ENCODE measurements around the gene RBM20.
A peak's percentile ranks its signal among the peaks of the same experiment; 100 is the strongest.

Gene RBM20

GRCh38 chr10:110737886-110738634 is 93.9 kb downstream of the RBM20 start:
- DNase-seq (ENCODE audit: low read depth) = no peak

- DNase-seq (ENCODE audit: low read depth) = no peak
These were observed 95.7 kb downstream of the RBM20 start for GRCh38 chr10:110739811-110740271.

- DNase-seq (ENCODE audit: low read depth) = no peak
These were observed 98.7 kb downstream of the RBM20 start for GRCh38 chr10:110742801-110743200.

GRCh38 chr10:110744782-110745181 is 100.6 kb downstream of the RBM20 start:
- DNase-seq (ENCODE audit: low read depth) = no peak

DNA sequence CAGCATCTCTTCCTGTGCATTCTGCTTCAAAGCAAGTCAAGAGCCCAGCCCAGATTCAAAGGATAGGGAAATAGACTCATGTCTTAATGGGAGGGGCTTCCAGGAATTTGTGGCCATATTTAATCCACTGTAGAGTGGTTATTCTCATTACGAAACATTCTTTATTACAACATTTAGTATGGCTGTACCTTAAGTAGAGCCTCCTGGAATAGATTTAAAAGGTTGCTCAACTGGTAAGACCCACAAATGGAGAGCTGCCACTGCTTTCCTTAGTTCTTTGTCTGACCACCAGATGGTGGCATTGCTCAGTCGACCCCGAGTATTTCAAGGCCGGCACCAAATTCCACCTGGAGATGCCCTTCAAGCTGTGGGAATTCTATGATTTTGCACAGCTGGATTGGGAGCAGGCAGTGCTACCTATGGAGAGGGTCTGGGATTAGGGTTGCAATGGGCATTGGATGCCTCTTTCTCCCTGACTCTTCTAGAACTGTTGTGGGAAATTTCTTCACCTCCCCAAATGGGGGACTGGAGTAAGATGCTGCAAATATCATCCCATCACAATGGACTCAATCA is 102.2 kb downstream of the RBM20 start:
- peak; percentile 14 for DNase-seq (ENCODE audit: low read depth)

- no peak for DNase-seq (ENCODE audit: low read depth)
These were observed 103.0 kb downstream of the RBM20 start for GRCh38 chr10:110746969-110747608.

- no peak for DNase-seq (ENCODE audit: low read depth)
These were observed 103.7 kb downstream of the RBM20 start for GRCh38 chr10:110747609-110748464.

GRCh38 chr10:110748970-110749369 is 104.8 kb downstream of the RBM20 start:
- DNase-seq (ENCODE audit: low read depth) = no peak

- no peak for DNase-seq (ENCODE audit: low read depth)
These were observed 106.8 kb downstream of the RBM20 start for GRCh38 chr10:110750931-110751330.

- DNase-seq (ENCODE audit: low read depth) = no peak
These were observed 107.7 kb downstream of the RBM20 start for GRCh38 chr10:110751850-110752249.

DNA sequence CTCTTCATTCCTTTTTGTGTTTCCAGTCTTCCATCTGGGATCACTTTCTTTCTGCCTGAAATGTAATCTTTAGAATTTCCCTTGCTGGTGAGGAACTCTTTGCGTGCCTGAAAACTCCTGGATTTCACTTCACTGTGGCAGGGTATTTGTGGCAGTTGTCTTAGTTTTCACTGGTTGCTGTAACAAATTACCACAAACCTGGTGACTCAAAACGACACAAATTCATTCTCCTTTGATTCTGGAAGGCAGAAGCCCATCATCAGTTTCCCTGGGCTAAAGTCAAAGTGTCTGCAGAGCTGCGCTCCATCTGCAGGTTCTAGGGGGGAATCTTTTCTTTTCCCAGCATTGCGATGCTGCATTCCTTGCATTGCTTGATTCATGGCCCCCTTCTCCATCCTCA is 109.3 kb downstream of the RBM20 start:
- no peak for DNase-seq (ENCODE audit: low read depth)

- no peak for DNase-seq (ENCODE audit: low read depth)
These were observed 110.4 kb downstream of the RBM20 start for GRCh38 chr10:110754375-110755105.

DNA sequence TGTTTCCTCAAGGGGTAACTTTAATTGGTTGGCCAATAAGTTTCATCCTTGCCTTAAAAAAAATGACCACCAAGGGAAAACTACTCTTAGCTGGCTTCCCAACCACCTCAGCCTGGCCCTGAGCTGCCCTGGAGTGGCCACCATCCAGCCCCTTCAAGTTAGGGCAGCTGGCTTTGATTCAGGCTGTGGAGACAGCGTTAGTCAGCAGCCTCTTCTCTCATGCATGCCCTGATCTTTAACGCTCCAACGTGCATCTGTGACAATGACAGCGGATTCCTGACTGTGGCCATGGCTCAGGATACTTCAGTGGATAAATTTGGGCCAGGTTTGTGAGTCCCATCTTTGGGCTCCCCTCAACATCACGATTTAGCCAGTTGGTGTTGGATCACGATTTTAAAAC is 111.6 kb downstream of the RBM20 start:
- DNase-seq (ENCODE audit: low read depth) = no peak

DNA sequence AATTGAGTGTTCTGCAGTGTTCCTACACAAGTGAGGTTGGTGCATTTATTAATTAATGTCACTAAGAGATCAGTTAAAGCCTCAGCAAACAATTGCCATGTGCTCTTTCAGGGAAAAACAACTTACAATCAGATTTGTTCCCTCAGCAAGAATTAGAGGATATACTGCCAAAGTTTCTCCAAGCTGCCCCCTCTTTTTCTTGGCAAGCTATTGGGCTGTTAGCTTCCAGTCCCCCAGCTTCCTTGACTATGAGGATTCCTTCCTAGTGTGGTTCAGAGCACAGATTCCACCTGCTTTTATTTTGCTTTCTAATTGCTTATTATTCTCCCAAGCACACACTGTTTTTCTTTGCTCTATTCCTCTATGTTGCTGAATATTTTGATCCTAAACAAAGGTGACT is 112.7 kb downstream of the RBM20 start:
- DNase-seq (ENCODE audit: low read depth) = no peak

DNA sequence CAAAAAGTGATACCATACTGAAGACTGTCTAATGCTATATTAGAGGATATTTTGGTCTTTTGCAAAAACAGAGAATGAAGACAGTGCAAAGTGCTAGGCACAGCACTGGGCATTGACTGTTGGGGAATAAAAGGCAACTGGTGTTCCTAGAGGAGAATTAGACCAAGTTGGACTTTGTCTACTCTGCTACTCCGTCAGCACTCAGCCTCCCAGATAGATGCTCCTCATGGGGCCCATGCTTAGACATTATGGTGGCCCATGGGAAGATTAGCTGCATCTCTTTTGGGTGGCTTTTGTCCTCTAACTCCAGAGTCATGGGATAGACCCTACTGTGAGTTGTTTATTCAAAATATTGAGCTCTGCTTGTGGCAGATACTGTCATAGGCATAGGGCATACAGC is 113.5 kb downstream of the RBM20 start:
- no peak for DNase-seq (ENCODE audit: low read depth)

GRCh38 chr10:110758128-110758765 is 114.1 kb downstream of the RBM20 start:
- DNase-seq (ENCODE audit: low read depth) = no peak

DNA sequence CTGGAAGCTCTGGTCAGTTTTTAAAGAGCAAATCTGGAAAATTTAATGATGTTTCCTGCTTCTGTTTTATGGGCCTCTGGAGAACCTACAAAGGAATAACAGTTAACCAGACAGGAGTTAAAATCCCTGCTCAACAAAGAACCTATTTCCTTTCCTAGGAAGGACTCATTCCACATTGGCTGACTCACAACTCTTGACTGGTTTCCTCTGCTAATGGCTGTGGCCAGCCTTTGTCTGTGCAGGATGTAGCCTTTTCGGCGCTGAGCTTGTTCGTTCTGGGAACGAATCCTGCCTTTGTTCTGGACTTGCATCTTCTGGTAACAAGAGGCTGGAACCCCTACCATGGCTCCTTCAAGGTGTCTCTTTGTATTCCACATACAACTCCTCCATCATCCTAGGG is 114.8 kb downstream of the RBM20 start:
- DNase-seq (ENCODE audit: low read depth) = no peak

DNA sequence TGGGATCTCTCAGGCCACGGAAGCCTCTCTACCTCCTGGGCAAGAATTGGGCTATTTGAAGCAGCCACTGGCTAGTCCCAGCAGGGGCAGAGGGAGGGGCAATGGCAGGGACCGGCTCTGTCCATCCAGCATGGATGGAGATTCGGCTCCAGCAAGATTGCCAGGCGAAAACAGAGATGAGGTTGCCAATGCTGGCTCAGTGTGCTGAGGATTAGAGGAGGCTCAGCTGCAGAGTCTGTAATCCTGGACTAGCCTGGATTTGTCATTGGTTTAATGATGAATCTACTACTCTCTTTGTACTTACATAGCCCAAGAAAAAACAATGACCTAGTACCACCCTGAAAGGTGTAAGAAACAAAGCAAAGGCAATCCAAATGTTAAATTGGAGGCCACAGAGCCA is 115.4 kb downstream of the RBM20 start:
- no peak for DNase-seq (ENCODE audit: low read depth)

- no peak for DNase-seq (ENCODE audit: low read depth)
These were observed 118.1 kb downstream of the RBM20 start for GRCh38 chr10:110762109-110762848.

DNA sequence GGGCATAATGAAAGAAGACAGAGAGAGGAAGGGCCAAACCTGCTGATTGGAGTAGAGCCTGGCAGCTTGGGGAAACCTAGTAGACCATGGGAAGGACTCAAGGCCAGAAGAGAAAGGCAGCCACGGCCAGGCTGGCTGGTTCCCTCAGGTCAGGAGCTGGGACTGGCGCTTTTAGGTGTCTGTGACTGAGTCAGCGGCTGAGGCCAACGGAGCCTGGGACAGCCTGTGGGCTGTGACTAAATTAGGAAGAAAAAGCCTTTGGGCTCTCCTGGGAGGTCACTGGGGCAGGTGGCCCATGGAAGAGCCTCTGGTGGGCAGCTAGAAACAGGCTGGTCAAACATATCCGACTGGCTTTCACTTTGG is 118.7 kb downstream of the RBM20 start:
- DNase-seq (ENCODE audit: low read depth) = no peak

DNA sequence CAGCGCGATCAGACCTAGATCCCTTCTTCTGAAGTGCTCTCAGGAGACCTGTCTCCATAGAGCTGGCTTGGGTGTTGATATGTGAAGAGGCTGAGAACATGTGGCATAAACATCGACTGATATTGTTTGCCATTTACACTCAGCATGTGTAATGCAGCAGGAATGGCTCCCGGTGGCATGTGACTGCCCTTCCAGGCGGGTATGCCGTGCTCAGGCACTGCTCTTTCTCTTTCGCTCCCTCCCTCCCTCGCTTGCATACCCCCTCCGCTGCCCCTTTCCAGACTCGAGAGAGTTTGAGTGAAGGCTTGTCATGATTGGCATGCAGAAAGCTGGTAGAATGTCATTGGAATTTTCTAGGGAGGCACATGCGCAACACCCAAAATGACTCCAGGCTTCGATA is 120.2 kb downstream of the RBM20 start:
- DNase-seq (ENCODE audit: low read depth) = no peak
